ENCODE results near the gene VEGFA. TPM values are rescaled to one million over a fixed set of nuclear protein-coding genes. Genes with fewer than 3 reads are reported as not detected.

VEGFA gene
- total RNA-seq, 2 donors from 2014 or later: 113 to 216 TPM

GRCh38 chr6:43795421-43795820 lies 25.4 kb downstream of the VEGFA start:
- intact Hi-C loops (cut with DNase I): no loop called here
- no peak for DNase-seq
- no peaks in the 10 kb centered on the region for H3K36me3 ChIP-seq
- H3K27ac ChIP-seq: no peak overlapping the region
- H3K9me3 ChIP-seq: no peaks in the 10 kb centered on the region
- H3K9ac ChIP-seq (ENCODE audit: low read depth in 2 of 2, low read length in 2 of 2): no peak overlapping the region
- no peak for TF ChIP-seq CTCF (IDR thresholded peaks at IDR 0.05)
- H3K4me1 ChIP-seq: peaks cover 6% of the 10 kb centered on the region
- no peak overlapping the region for H3K4me3 ChIP-seq
- no peaks in the 10 kb centered on the region for H3K27me3 ChIP-seq

GRCh38 chr6:43796168-43796567 lies 26.2 kb downstream of the VEGFA start:
- H3K27ac ChIP-seq: no peak overlapping the region
- no peaks in the 10 kb centered on the region for H3K27me3 ChIP-seq
- intact Hi-C loops (cut with DNase I): no loop called here
- H3K9ac ChIP-seq (ENCODE audit: low read depth in 2 of 2, low read length in 2 of 2): no peak overlapping the region
- H3K9me3 ChIP-seq: no peaks in the 10 kb centered on the region
- TF ChIP-seq CTCF (IDR thresholded peaks at IDR 0.05): no peak
- DNase-seq: no peak
- H3K4me3 ChIP-seq: no peak overlapping the region
- H3K36me3 ChIP-seq: no peaks in the 10 kb centered on the region
- H3K4me1 ChIP-seq: peaks cover 6% of the 10 kb centered on the region

GRCh38 chr6:43796903-43797890 lies 27.2 kb downstream of the VEGFA start:
- no peak for TF ChIP-seq CTCF (IDR thresholded peaks at IDR 0.05)
- no peak overlapping the region for H3K27ac ChIP-seq
- DNase-seq: no peak
- no peak overlapping the region for H3K4me3 ChIP-seq
- intact Hi-C loops (cut with DNase I): no loop called here
- no peaks in the 10 kb centered on the region for H3K9me3 ChIP-seq
- peaks cover 6% of the 10 kb centered on the region for H3K4me1 ChIP-seq
- peak overlapping the region in 1 of 2 donors; percentile 27 for H3K9ac ChIP-seq (ENCODE audit: low read depth in 2 of 2, low read length in 2 of 2)
- no peaks in the 10 kb centered on the region for H3K27me3 ChIP-seq
- H3K36me3 ChIP-seq: no peaks in the 10 kb centered on the region

GRCh38 chr6:43797919-43798318 lies 27.9 kb downstream of the VEGFA start:
- intact Hi-C loops (cut with DNase I): no loop called here
- no peak overlapping the region for H3K27ac ChIP-seq
- H3K9ac ChIP-seq (ENCODE audit: low read depth in 2 of 2, low read length in 2 of 2): no peak overlapping the region

More at GRCh38 chr6:43797919-43798318, 27.9 kb downstream of the VEGFA start:
- Histone ChIP-seq H3K9me3 (no peaks in the 10 kb centered on the region), H3K27me3 (no peaks in the 10 kb centered on the region), H3K4me3 (no peak overlapping the region), H3K4me1 (peaks cover 6% of the 10 kb centered on the region), H3K36me3 (no peaks in the 10 kb centered on the region)
- no peak for DNase-seq
- TF ChIP-seq CTCF (IDR thresholded peaks at IDR 0.05): no peak

Data from colonic mucosa (tissue), 4 donors.